HG03521 (cell line): ENCODE results near the gene HS3ST2.
"Not testable (repeated sequence)": the region's sequence is repeated elsewhere in the genome, so short reads cannot be mapped to it uniquely, and the experiment has no call there.

Experiments used
- ATAC-seq: cut with Tn5 transposase; IDR thresholded peaks from one replicate; pipeline ENCODE4 v1.9.1; 2021; ENCODE audit warnings: mild to moderate bottlenecking, moderate library complexity; ENCODE audit not compliant: unreplicated experiment

Gene HS3ST2

DNA sequence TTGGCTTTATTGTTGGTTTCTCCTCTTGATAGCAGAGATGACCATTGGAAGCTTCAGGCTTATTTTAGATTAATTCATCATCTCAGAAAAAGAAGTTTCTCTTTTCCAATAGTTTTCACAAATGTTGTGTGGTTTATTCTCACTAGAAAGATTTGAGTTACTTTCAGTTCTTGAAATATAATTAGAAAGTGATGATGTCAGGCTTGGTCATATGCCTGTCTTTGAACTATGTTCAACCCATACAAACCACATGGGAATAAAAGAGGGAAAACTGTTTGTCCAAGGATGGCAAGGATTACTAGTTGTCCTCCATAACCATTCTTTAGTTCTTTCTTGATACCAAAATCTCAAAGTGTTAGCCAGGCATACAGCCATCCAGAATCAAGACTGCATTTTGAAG lies 3.7 kb upstream of the HS3ST2 start:
- ATAC-seq, result no peak

DNA sequence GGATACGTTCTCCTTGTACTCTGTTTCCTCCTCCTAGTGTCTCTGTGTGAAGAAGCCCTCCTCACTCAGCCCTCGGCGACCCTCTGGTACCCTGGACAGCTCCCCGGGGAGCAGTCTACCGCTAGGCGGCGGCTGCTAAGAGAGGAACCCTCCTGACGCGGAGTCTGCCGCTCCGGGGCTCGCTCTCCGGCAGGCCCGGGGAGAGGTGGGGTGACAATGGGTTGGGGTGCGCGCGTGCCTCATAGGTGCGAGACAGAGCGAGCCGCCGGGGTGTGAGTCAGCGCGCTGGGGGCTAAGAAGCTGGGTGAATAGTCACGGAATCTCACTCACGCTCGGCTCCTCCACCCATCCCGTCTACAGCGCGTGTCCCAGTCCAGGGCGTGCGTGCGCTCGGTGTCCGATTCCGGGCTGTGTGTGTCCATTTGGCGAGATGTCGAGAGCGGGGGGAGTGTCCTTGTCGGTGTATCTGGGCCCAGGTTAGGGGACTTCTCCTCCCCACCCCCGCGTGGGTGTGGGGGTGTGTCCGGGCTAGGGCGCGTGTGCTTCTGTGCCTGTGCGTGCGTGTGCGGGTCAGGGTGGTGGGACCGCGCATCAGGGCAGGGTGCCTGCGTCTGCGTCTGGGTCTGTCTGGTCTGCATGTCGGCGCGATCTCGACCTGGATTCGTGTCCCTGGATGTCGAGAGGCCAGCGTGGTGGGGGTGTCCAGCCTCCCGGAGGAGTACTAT lies 577 bp upstream of the HS3ST2 start:
- no peak for ATAC-seq

DNA sequence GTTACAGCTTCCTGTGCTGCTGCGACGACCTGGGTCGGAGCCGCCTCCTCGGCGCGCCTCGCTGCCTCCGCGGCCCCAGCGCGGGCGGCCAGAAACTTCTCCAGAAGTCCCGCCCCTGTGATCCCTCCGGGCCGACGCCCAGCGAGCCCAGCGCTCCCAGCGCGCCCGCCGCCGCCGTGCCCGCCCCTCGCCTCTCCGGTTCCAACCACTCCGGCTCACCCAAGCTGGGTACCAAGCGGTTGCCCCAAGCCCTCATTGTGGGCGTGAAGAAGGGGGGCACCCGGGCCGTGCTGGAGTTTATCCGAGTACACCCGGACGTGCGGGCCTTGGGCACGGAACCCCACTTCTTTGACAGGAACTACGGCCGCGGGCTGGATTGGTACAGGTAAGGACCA lies 746 bp downstream of the HS3ST2 start:
- no peak for ATAC-seq

DNA sequence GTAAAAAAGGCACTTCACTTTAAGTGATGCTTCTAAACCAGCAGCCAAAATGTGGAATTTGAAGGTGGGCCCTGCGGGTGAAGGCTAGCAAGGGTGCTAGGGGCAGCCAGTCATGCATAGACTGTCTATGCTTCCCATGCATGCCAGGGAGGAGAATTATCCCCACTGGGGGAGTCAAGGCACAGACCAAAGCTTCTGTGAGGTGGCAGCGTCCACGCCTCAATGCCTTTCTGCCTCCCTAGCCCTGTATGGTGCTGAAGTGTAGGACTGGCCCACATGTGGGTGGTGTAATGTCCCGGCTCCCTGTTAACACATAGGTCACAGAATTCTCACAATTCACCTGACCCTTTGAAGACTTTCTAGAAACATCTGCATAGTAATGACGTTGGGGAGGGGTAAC lies 1.9 kb downstream of the HS3ST2 start:
- no peak for ATAC-seq

DNA sequence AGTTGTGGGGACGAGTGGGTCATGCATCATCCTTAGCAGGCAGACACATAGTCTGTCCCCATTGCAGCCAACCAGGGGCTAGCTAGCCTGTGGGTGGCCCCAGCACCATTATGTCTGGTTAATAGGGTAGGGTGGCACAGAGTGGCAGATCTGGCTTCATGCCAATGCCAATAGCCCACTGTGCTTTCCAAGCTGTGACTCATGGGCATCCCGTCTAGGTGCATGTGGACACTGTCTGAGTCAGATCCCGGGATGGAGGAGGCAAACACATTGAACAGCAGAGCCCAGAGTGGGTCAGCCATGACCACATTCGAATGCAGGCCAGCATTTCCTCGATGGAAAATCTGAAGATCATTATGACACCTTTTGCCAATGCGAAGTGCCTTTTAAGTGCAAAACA lies 2.5 kb downstream of the HS3ST2 start:
- no peak for ATAC-seq

DNA sequence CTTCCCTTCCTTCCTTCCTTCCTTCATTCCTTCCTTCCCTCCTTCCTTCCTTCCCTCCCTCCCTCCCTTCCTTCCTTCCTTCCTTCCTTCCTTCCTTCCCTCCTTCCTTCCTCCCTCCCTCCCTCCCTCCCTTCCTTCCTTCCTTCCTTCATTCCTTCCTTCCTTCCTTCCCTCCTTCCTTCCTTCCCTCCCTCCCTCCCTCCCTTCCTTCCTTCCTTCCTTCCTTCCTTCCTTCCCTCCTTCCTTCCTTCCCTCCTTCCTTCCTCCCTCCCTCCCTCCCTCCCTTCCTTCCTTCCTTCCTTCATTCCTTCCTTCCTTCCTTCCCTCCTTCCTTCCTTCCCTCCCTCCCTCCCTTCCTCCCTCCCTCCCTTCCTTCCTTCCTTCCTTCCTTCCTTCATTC lies 4.8 kb downstream of the HS3ST2 start:
- ATAC-seq, result not testable (repeated sequence)

DNA sequence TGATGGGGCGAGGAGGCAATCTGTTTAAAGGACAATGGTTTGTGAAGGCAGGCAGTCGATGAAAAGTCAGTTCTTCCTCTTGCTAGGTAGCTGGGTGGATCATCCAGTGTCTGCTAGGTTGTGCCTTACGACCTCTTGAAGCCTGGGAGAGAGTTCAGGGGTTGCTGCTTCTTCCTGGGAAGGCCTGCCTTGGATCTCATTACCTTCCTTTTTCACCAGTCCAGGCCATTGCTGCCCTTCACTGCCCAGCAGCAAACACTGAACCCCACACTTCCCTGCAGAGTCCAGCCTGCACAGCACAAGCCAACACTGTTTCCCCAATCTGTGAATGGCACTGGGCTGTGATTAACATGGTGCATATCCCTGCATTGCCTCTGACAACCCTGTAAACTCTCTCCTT lies 24.7 kb downstream of the HS3ST2 start:
- no peak for ATAC-seq

DNA sequence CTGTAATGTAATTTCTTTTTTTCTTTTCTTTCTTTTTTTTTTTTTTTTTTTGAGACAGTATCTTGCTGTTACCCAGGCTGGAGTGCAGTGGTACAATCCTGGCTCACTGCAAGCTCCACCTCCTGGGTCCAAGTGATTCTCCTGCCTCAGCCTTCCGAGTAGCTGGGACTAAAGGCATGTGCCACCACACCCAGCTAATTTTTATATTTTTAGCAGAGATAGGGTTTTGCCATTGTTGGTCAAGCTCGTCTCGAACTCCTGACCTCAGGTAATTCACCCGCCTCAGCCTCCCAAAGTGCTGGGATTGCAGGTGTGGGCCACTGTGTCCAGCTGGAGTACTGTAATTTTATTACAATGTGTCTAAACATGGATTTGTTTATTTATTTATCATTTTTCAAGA lies 28.1 kb downstream of the HS3ST2 start:
- not testable (repeated sequence) for ATAC-seq

DNA sequence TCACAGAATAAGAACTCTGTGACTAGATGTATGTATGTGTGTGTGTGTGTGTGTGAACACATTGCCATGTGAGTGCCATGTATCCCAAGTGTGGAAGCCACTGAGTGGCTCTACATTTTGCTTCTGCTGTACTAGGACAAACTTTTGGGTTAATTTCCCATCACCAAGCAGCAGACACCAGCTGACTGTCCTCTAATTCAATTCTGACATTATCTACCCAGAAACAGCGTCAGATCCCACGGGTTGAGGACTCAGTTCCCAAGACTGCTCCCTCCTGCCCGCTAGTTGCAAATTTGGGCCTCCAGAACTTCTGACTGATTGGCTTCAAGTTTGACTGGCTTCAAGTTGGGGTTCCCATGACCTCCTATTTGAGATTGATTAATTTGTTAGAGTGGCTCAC lies 29.2 kb downstream of the HS3ST2 start:
- no peak for ATAC-seq

DNA sequence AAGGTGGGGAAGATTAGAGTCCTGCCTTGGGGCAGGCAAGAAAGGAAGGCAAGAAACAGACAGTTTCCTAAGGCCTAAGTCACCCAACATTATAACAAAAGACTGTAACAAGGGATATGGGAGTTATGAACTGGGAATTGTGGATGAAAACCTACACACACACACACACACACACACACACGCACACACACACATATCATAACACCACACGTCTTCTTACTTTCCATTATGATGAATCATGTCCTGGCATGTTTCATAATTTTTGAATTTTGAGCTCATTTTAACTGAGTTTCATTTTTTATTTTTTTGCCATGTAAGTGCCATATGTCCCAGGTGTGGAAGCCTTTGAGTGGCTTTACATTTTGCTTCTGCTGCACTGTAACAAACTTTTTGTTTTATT lies 29.9 kb downstream of the HS3ST2 start:
- no peak for ATAC-seq

DNA sequence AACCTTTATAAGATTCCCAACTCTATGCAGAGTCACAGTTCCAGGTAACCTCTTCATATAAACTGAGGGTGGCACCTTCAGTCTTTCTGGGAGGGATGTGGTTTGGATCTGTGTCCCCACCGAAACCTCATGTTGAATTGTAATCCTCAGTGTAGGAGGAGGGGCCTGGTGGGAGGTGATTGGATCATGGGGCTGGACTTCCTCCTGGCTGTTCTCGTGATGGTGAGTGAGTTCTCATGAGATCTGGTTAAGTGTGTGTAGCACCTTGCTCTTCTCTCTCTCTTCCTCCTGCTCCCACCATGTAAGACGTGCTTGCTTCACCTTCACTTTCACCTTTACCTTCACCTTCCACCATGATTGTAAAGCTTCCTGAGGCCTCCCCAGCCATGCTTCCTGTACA lies 30.5 kb downstream of the HS3ST2 start:
- no peak for ATAC-seq

DNA sequence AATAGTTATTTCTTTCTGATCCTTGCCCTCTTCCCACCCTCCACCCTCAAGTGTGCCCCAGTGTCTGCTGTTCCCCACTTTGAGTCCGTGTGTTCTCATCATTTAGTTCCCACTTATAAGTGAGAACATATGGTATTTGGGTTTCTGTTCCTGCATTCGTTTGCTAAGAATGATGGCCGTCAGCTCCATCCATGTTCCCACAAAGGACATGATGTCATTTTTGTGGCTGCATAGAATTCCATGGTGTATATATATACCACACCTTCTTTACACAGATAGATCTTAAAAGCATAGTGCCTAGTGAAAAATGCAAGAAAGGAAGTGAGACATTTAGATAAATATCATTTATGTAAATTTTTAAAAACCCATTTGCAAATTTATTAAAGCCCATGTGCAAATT lies 33.1 kb downstream of the HS3ST2 start:
- no peak for ATAC-seq

DNA sequence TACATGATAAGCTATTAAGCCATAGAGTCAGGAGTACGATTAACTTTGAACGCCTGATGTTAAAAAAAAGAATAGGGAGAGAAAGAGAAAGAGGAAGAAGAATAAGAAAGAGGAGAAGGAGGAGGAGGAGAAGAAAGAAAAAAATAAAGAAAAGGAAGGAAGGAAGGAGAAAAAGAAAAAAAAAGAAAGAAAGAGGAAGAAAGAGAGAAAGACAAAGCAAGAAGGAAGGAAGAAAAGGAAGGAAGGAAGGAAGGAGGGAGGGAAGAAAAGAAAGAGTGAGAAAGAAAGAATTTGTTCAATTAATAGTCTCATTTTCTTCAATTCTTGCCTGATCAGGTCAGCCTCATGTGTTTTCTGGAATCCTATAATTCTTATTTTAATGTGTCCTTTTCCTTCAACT lies 33.7 kb downstream of the HS3ST2 start:
- no peak for ATAC-seq

DNA sequence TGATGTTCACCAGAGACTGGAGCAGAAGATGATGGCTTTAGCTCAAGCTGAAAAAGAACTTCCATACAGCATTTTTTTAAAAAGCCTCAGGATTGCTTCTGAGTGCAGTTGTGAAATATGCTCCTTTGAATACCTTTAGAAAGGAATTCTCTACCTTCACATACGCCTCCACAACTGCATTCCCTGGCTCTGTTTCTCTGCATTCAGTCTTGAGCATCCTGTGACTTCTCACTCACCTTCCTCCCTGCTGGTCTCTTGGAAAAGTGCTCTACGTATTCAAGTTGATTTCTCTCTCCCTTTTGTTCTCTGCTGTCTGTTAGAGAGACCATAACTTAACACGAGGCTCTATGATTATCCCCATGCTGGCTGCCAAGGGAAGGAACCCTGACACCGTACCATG lies 34.5 kb downstream of the HS3ST2 start:
- ATAC-seq, result no peak

DNA sequence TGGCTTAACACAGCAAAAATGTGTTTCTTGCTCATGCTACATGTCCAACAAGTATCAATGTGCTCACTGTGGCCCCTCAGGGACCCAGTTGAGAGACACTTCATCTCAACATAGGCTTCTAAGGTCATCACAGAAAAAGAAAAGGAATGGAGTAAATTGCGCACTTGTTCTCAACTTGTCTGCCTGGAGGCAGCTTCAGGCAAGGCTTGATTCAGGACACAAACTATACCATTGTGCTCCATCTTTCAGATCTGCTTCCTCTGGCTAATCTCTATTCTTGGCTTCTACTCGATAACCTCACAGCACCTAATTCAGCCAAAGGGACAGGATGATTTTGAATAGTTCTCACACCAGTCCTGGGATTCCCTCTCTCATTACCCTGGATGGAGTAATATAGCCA lies 35.6 kb downstream of the HS3ST2 start:
- no peak for ATAC-seq

DNA sequence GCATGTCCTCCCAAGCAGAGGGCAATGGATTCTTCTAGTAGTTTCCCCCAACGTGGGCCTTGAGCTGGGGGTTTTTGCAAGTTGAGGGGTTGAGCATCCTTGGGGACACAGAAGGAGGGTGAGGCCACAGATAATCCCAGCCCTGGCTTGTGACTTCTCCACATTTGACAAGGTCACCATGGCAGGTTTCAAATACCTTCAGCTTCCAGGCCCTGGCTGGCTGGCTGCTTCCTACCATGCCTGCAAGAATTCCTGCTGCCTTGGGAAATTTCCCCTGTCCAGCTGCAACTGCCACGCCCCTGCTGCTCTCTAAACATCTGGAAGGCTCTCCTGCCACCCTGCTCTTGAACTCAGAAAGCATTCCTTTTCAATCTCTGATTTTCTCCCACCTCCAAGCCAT lies 41.3 kb downstream of the HS3ST2 start:
- ATAC-seq, result no peak

DNA sequence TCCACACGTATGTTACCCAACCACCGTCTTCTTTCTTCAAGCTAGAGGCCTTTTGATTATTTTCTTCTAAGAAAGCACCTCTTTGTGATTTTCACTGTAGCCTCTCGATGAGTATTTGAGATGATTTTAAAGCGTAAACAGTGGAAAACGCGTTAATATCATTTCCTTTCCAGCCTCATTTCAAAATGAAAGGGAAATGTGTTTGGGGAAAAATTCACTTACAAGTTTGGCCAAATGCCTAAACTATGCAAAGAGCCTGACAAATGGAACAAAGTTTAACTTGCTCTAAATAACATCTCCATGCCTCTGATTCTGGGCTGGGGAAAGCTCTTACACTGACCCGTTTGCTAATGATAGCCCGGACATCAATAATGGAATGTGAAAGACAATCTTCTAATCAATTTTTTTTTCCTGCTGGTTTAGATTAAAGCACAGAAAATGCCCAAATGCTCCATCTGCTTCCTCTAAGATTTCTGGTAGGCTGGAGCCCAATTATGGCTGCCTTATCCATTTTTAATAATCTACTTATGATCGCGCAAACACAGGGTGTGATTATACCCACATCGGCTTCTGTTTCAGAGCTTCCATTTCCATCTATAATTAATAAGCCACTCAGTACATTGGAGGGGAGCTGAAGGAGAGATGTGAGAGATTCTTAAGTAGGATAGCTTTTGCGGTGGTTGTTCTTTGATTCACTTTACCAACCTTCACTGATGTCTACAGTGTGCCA lies 43.5 kb downstream of the HS3ST2 start:
- no peak for ATAC-seq

DNA sequence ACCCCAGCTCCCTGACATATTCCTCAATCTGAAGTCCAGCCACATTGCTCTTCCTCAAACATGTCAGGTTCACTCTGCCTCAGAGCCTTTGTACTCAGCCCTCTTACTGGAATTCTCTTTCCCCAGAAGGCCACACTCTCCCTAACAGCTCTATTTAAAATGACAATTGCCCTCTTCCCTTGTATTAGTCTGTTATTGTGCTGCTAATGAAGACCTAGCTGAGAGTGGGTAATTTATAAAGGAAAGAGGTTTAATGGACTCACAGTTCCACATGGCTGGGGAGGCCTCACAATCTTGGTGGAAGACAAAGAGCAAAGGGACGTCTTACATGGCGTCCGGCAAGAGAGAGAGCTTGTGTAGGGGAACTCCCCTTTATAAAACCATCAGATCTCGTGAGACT lies 46.0 kb downstream of the HS3ST2 start:
- no peak for ATAC-seq

DNA sequence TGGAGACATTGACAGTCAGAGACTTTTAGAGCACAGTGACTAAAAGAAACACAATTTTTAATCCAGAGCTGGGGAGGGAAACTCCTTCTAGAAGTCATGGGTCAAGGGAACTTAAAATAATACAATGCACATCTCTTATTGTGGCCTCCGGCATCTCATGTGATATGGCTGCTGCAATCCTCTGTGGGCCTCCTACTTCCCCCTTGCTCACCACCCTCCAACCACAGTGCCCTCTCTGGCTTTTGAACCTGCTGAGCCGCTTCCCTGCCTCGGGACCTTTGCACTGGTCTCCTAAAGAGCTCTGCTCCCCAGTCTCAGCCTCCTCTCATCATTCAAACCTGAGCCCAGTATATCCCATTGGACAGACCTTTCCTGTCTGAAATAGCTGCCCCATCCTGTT lies 47.6 kb downstream of the HS3ST2 start:
- ATAC-seq, result no peak

DNA sequence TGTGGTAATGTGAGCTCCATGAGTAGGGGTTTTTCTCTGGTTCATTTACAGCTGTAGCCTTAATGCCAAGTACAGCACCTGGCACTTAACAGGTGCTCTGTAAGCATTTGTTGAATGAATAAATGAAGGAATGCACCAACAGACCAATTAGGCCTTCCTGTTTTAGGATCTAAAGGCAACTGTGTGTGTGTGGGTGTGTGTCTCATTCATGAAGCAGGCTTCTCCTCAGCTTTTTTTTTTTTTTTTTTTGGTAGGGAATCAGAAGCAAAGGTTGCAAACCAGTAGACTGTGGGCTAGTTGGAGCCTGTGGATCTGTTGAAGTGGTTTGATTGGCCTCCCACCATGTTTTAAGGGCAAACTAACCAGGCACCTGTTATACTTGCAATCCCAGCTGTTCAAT lies 48.1 kb downstream of the HS3ST2 start:
- ATAC-seq, result no peak

DNA sequence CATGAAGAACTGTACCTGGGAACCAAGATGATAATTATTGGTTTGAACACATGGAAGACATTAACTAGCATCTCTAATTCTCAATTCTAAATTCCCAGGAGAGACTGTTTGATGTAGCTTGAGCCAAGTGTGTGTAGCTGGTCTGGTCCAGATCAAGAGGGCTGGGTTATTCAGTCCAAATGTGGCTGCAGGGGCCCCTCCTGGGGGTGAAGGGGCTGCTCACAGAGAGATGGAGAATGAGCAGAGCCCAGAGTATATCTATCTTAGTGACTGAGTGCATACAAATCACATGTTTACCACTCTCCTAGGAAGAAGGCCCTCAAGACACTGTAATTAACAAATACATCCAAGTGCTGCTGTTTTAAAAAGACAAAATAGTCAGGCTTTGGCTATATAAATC lies 50.4 kb downstream of the HS3ST2 start:
- no peak for ATAC-seq

DNA sequence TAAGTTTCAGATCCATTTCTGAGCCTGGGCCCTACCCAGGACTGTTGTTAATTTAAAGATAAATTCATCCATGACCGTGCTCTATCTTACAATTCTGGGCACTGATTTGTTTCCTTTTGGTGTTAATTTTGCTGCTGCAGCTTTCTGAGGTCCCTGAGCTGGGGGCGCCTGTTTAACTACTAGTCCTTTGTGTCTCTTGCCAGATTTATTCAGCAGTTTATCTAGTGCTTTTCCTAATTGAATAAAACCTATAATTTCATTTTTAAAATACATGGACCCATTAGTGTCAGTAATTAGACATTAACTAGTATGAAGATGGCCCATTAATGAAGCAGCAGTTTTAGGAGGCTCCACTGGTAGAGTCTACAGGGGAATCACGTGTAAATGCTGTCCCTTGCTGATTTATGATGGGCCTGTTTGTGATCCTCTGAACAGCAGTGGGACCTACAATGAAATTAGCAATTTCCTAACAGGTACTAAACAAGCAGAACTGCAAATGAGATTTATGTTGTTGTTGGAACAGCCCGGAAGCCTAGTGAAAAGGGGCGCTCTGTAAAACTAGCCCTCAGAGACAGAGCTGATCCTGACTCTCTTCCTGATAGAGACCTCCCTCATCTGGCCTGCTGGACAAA lies 54.7 kb downstream of the HS3ST2 start:
- no peak for ATAC-seq
